GM04504 (cell line): ENCODE measurements around the gene TRIM67.

Experiments used
- DNase-seq: peaks from one replicate; pipeline ENCODE4 v3.0.0-alpha.2; 2012; ENCODE audit warnings: low read depth

Gene TRIM67

GRCh38 chr1:231233735-231234417 is 72.0 kb downstream of the TRIM67 start:
- DNase-seq = no peak

DNA sequence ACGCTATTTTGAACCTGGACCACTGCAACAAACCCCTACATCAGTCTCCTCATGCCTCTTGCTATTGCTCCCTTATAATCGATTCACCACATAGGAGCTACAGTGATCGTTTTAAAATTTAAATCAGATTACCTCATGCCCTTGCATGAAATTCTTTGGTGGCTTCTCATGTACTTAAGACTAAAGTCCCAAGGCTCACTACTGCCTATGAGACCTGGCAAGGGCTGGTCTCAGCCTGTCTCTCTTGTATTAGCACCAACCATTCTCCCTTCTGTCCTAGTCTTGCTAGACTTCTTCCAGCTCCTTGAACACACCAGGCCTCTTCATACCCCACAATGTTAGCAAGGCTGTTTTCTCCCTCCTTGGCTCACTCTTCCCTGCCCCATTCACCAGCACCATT is 72.6 kb downstream of the TRIM67 start:
- no peak for DNase-seq

DNA sequence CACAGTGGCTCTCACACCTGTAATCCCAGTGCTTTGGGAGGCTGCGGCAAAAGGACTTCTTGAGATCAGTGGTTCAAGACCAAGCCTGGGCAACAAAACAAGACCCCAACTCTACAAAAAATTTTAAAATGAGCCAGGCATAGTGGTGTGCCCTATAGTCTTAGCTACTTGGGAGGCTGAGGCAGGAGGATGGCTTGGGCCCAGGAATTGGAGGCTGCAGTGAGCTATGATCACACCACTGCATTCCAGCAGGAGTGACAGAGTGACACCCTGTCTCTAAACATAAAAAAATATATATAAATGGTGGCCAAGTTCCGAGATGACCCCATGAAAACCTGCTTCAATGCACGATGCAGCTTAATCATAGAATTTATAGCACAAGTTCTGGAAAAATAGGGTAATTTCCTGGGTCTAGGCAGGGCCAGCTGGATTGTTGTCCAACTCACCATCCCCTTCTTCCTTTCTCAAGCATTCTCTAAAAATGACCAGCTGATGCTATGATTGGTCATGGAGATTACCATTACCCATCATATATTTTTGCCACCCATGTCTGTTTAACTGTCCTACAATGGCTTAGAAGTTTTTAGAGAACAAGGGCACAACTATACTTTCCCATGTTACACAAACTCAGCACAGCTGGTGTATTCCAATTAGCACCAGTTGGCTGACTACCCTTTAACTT is 73.8 kb downstream of the TRIM67 start:
- DNase-seq = no peak

GRCh38 chr1:231236208-231236591 is 74.3 kb downstream of the TRIM67 start:
- DNase-seq = no peak

DNA sequence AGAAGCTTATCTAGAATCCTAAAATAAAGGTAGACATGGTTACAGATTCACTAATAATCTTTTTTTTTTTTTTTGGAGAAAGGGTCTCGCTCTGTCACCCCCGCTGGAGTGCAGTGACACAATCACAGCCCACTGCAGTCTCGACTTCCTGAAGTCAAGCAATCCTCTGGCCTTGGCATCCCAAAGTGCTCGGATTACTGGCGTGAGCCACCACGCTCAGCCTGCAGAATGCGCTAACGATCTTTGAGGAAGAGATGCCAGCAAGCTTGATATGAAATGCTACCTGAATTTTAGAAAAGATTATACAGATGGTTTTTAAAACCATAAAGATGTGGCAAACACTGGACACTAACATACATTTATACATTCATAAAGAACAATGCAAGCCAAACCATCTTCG is 75.1 kb downstream of the TRIM67 start:
- DNase-seq = no peak

- no peak for DNase-seq
Measured at GRCh38 chr1:231238298-231238697, 76.4 kb downstream of the TRIM67 start.

DNA sequence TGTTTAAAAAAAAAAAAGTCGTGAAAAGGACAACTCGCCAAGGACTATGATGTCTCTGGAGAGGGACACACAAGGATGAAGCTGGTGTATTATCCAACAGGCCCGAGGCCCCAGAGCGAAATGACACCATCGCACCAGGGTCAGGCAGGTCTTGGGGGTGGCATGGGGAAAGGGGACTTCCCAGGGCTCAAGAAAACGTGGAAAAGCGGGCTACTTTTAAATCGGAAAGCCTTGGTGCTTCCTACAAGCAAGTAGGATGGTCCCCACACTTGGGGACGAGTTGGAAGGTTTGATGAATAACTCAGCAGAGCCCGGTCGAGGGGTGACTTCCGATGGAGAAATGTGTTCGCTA is 78.6 kb downstream of the TRIM67 start:
- DNase-seq = no peak

DNA sequence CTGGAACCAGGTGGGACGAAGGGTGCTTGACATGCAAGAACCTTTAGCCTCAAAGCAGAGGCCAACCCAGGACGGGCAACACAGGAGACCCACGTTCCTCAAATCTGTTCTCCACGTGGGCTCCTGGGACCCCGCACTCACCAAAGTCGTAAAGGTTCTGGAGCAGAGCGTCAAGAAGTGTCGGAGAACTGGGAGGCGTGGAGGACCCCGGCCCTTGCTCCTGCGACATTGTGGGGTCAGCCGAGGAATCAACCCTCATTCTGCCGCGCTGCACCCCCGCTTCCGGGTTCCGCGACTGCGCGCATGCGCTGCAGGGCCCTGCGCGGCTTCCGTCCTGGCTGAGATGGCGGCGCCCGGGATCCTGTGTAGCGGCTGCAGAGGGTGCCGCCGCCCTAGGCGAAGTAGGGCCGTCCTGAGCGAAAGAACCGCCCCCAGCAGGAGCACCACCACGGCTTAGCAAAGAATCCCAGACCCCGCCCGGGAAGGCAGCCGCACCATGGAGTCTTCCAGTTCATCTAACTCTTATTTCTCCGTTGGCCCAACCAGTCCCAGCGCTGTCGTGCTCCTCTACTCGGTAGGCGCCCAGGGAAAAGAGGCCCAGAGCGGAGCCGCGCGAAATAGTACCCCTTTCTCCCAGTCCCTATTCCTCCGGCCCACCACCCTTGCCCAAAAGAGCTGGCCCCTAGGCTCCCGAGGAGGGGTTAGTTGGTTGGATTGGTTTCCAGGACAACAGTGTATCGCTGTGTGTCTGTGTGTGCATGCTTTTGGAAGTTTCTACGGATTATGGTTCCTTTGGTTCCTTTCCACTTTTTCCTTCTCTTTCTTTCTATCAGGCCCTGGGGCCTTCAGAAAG is 79.3 kb downstream of the TRIM67 start, which contains the start of gene GNPAT:
Gene GNPAT (plus strand): TSS at position 330 of the 853 bp plus-strand sequence. CDS start 167 bp downstream, at position 497.
- peak; percentile 66 for DNase-seq

GRCh38 chr1:231241750-231242149 is 79.9 kb downstream of the TRIM67 start:
- DNase-seq = no peak

GRCh38 chr1:231242516-231243198 is 80.8 kb downstream of the TRIM67 start:
- no peak for DNase-seq

- DNase-seq = no peak
Measured at GRCh38 chr1:231248778-231249177, 86.9 kb downstream of the TRIM67 start.

DNA sequence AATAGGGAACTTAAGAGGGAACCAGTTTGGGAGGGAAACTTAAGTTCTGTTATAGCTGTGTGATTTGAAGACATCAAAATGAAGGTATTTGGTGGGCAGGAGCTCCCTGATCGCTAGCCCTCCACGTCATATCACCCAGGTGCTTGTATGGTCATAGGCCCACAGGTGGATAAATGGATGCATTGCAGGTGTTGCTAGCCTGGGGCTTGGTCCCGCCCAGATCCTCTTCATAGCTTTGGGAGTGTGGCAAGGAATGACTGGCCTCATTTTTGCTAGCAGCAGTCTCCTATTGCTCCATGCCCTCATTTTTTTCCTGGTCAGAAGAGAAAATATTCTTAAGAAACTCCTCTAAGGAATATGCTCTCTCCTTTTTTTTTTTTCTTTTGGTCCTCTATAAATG is 90.5 kb downstream of the TRIM67 start:
- no peak for DNase-seq

GRCh38 chr1:231260351-231260750 is 98.5 kb downstream of the TRIM67 start:
- DNase-seq = no peak

- DNase-seq = no peak
Measured at GRCh38 chr1:231264642-231265041, 102.8 kb downstream of the TRIM67 start.

DNA sequence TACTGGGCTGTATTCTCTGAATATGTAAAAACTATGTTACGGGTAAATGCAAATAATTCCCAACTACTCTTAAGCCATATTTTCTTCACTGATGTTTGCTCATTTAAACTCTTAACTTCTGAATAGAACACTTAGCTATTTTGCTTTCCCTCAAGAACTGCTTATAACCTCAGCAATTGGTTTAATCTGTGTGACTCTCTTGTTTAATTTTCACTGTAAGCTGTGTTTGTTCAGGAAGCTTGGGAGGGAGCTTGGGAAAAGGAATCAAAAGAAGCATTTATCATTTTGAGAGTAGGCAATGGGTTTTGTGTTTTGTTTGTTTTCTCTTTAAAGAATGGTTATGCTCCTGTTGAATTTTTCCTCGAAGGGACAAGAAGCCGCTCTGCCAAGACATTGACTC is 103.5 kb downstream of the TRIM67 start:
- no peak for DNase-seq

DNA sequence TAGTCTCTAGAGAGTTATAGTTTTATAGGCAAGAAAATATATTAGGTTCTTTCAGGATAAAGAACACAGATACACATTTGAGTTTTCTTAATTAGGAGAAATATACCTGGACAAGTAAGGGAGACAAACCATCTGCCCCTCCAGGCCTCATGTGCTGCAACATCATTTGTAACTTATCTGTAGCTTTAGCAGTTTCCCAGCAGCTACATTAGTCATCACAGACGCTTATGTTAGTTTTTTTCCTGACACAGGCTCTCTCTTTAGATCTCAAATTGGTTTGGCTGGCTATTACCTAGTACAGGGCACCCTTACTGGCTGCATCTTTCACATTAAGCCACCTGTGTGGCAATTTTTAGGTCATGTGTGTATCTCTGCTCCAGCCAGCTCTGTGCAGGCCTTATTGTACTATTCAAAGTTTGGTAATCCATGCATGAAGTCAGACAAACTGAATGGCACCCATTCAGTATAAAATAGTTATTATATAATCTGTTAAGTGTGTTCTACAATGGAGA is 105.0 kb downstream of the TRIM67 start:
- no peak for DNase-seq
